Activated naive CD8-positive, alpha-beta T cell treated with anti-CD3 and anti-CD28 coated beads for 36 hours (primary cell): Measurements from ENCODE around the gene AP3D1. TPM values are rescaled to one million over a fixed set of nuclear protein-coding genes. Genes with fewer than 3 reads are reported as not detected.
"Not testable (repeated sequence)": the region's sequence is repeated elsewhere in the genome, so short reads cannot be mapped to it uniquely, and the experiment has no call there.

Experiments
- DNase-seq: peaks from one replicate; pipeline ENCODE4 v3.0.0; 2021
- H3K27ac Mint-ChIP-seq: one replicate; pipeline ENCODE4 v1.8.0; 2022; ENCODE audit warnings: mild to moderate bottlenecking, moderate library complexity, mixed read lengths
- H3K27me3 Mint-ChIP-seq: one replicate; pipeline ENCODE4 v1.8.0; 2022; ENCODE audit warnings: mild to moderate bottlenecking, mixed read lengths
- H3K36me3 Mint-ChIP-seq: one replicate; pipeline ENCODE4 v1.8.0; 2021; ENCODE audit warnings: mild to moderate bottlenecking, mixed read lengths
- H3K4me1 Mint-ChIP-seq: one replicate; pipeline ENCODE4 v1.8.0; 2021; ENCODE audit warnings: mixed read lengths
- H3K4me3 Mint-ChIP-seq: one replicate; pipeline ENCODE4 v1.8.0; 2022; ENCODE audit warnings: mild to moderate bottlenecking, moderate library complexity, mixed read lengths
- H3K9me3 Mint-ChIP-seq: one replicate; pipeline ENCODE4 v1.8.0; 2022; ENCODE audit warnings: mixed read lengths
- total RNA-seq, 2 experiments: library from RNA; stranded (reverse); gene quantifications; one replicate each; pipeline ENCODE4 v1.2.3, GENCODE V29; 2021

AP3D1 gene
- total RNA-seq, 2 experiments from 2014 or later, result 92.0 to 96.0 TPM

GRCh38 chr19:2129486-2129885 is 21.9 kb downstream of the AP3D1 start:
- no peak for DNase-seq
- Mint-ChIP-seq H3K27ac (no peak overlapping the region), H3K9me3 (no peaks in the 10 kb centered on the region), H3K4me3 (no peak overlapping the region), H3K27me3 (no peaks in the 10 kb centered on the region), H3K36me3 (peaks cover 9% of the 10 kb centered on the region), H3K4me1 (no peaks in the 10 kb centered on the region)

DNA sequence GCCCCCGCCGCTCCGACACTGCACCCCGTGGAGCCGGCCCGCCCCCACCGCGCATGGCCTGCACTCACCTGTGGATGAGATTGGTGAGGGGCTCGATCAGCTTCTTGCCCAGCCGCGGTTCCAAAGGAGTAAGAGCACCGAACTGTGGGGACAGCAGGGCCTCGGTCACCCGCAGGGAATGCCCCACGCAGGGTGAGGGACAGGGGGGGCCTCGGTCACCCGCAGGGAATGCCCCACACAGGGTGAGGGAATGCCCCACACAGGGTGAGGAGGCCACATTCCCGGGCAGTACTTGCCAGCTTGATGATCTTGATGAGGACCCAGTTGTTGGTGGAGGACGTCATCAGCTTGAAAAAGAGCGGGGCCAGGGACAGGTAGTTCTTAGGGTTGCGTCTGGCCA is 22.3 kb downstream of the AP3D1 start:
- no peak for DNase-seq
- Mint-ChIP-seq H3K9me3 (no peaks in the 10 kb centered on the region), H3K27me3 (no peaks in the 10 kb centered on the region), H3K27ac (no peak overlapping the region), H3K4me1 (no peaks in the 10 kb centered on the region), H3K36me3 (peaks cover 9% of the 10 kb centered on the region), H3K4me3 (no peak overlapping the region)

DNA sequence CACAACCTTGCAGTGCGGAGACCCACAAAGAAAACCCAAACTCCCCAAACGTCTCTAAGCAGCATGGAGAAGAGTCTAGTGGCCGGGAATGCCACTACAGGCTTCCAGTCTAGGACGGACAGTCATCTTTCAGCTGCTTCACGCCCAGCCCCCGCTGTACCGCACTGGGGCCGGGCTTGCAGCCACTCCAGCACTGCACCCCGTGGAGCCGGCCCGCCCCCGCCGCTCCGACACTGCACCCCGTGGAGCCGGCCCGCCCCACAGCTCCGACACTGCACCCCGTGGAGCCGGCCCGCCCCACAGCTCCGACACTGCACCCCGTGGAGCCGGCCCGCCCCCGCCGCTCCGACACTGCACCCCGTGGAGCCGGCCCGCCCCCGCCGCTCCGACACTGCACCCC is 23.1 kb downstream of the AP3D1 start:
- not testable (repeated sequence) for H3K27ac Mint-ChIP-seq, H3K4me3 Mint-ChIP-seq, H3K36me3 Mint-ChIP-seq, H3K4me1 Mint-ChIP-seq, DNase-seq, H3K9me3 Mint-ChIP-seq, H3K27me3 Mint-ChIP-seq

- Mint-ChIP-seq H3K4me1 (no peaks in the 10 kb centered on the region), H3K27ac (no peak overlapping the region), H3K27me3 (no peaks in the 10 kb centered on the region), H3K36me3 (peaks cover 6% of the 10 kb centered on the region), H3K9me3 (no peaks in the 10 kb centered on the region), H3K4me3 (no peak overlapping the region)
- DNase-seq, result no peak
These were observed 23.6 kb downstream of the AP3D1 start for GRCh38 chr19:2127758-2128157.

DNA sequence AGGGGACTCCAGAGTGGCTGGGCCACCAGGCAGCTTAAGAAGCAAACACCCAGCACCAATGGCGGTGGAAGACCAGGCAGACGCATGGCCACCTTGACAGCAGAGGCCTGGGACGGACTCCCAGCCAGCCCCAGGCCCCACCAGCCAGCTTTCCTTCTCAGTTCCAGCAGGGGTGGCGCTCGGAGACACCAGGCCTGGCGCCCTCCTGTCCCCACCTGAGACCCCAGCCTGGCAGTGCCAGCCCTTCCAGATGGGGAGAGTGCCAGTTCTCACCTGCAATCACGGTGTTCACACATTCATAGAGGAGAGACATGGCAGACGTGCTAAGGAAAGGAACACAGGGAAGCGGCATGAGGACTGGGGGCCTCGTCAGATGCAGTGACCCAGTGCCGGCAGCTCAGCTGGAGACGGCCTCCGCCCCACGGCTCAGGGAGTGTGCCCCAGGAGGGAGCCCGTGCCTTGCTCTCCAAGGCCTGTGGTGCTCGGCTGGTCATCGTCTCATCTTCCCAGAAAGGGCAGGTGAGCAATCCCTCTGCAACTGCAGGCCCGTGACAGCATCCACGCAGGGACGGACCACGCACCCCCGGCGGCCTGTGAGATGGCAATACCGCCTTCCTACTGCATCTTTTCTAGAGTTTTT is 24.4 kb downstream of the AP3D1 start:
- Mint-ChIP-seq H3K4me1 (no peaks in the 10 kb centered on the region), H3K27ac (no peak overlapping the region), H3K36me3 (peaks cover 4% of the 10 kb centered on the region), H3K4me3 (no peak overlapping the region), H3K9me3 (no peaks in the 10 kb centered on the region), H3K27me3 (no peaks in the 10 kb centered on the region)
- DNase-seq, result no peak

DNA sequence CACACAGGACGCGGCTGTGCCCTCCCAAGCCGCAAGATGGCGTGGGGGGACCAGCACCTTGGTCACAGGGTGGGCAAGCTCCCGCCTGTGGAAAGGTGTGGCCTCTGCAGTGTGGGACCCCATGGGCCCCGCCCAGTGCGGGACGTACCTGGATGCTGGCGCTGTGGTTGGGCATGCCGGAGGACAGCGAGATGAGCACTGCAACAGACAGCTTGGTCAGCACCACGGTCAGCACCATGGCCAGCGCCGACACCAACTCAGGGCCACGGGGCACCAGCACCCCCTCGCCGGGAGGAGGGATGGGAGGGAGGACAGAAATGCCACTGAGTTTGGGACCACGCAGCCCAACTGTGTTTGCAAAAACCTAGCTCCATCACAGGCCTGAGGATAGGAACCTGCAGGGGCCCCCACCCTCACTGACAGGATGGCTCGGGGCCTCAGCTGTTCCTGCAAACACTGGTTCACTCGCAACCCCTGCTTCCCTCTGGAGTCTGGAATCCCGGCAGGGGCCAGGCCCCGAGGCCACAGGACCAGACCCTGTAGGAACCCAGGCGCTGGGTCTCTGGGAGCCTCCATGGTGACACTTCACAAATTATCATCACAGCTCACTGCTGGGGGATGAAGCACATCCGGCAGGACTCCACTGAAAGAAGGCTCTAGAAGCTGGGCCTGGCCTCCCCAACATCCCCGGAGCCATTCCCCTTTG is 27.5 kb downstream of the AP3D1 start:
- DNase-seq, result no peak
- H3K27ac Mint-ChIP-seq, result no peak overlapping the region
- H3K4me3 Mint-ChIP-seq, result no peak overlapping the region
- H3K9me3 Mint-ChIP-seq, result no peaks in the 10 kb centered on the region
- no peaks in the 10 kb centered on the region for H3K4me1 Mint-ChIP-seq
- no peaks in the 10 kb centered on the region for H3K27me3 Mint-ChIP-seq
- H3K36me3 Mint-ChIP-seq, result peaks cover 4% of the 10 kb centered on the region

GRCh38 chr19:2122982-2123381 is 28.4 kb downstream of the AP3D1 start:
- H3K27ac Mint-ChIP-seq, result no peak overlapping the region
- H3K36me3 Mint-ChIP-seq, result peaks cover 6% of the 10 kb centered on the region
- no peaks in the 10 kb centered on the region for H3K9me3 Mint-ChIP-seq
- no peak overlapping the region for H3K4me3 Mint-ChIP-seq
- no peak for DNase-seq
- no peaks in the 10 kb centered on the region for H3K4me1 Mint-ChIP-seq
- H3K27me3 Mint-ChIP-seq, result no peaks in the 10 kb centered on the region

- Mint-ChIP-seq H3K27me3 (no peaks in the 10 kb centered on the region), H3K9me3 (no peaks in the 10 kb centered on the region), H3K4me3 (no peak overlapping the region), H3K4me1 (no peaks in the 10 kb centered on the region), H3K36me3 (peaks cover 6% of the 10 kb centered on the region), H3K27ac (no peak overlapping the region)
- DNase-seq, result no peak
These were observed 29.1 kb downstream of the AP3D1 start for GRCh38 chr19:2122251-2122650.

DNA sequence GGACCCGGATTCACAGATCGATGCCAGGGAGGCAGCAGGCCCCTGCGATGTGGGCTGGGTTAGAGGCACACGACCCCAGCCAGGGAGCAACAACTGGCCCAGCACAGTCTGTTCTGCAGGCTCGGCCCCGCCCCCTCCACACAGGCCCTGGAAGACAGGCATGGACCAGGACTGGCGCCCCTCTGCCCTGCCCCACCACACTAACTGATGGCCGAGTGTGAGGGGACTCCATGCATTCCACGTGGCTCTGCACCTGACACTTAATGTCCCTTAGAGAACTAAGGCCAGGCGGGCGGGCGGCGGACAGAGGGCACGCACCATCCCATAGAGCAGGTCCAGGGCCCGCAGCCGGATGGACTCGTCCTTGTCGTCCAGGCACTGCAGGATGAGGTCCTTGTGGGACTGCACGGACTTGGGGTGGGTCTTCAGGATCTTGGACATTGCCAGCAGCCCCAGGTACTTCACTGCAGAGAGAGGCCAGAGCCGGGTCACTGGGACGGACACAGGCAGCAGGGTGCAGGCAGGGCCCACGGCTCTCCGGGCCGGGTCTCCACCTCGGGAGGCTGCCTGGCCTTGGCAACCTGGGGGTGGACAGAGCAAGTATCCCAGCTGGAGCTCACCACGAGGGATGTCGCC is 29.8 kb downstream of the AP3D1 start:
- Mint-ChIP-seq H3K27me3 (no peaks in the 10 kb centered on the region), H3K27ac (no peak overlapping the region), H3K4me3 (no peak overlapping the region), H3K4me1 (no peaks in the 10 kb centered on the region), H3K36me3 (peaks cover 6% of the 10 kb centered on the region), H3K9me3 (no peaks in the 10 kb centered on the region)
- DNase-seq, result no peak

DNA sequence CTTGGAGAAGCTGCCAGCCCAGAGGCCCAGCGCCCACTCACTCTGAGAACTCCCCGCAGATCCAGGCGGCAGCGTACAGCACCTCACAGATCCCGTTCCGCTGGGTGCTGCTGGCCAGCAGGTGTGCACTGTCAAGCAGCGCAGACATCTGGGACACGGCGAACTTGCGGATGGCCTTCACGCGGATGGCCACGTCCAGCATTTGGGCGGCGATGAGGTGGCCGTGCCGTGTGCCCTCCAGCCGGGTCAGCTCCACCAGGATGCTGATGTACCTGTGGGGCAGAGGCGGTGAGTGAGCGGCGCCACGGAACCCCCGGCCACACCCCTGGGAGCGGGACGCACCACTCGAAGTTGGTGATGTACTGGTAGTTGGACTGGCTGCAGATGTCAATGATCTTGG is 30.5 kb downstream of the AP3D1 start:
- Mint-ChIP-seq H3K4me1 (no peaks in the 10 kb centered on the region), H3K27ac (no peak overlapping the region), H3K9me3 (no peaks in the 10 kb centered on the region), H3K27me3 (no peaks in the 10 kb centered on the region), H3K4me3 (no peak overlapping the region), H3K36me3 (peaks cover 6% of the 10 kb centered on the region)
- no peak for DNase-seq

- no peak overlapping the region for H3K4me3 Mint-ChIP-seq
- H3K27me3 Mint-ChIP-seq, result no peaks in the 10 kb centered on the region
- DNase-seq, result no peak
- no peaks in the 10 kb centered on the region for H3K4me1 Mint-ChIP-seq
- no peaks in the 10 kb centered on the region for H3K9me3 Mint-ChIP-seq
- H3K27ac Mint-ChIP-seq, result no peak overlapping the region
- peaks cover 8% of the 10 kb centered on the region for H3K36me3 Mint-ChIP-seq
These were observed 31.2 kb downstream of the AP3D1 start for GRCh38 chr19:2119921-2120785.

DNA sequence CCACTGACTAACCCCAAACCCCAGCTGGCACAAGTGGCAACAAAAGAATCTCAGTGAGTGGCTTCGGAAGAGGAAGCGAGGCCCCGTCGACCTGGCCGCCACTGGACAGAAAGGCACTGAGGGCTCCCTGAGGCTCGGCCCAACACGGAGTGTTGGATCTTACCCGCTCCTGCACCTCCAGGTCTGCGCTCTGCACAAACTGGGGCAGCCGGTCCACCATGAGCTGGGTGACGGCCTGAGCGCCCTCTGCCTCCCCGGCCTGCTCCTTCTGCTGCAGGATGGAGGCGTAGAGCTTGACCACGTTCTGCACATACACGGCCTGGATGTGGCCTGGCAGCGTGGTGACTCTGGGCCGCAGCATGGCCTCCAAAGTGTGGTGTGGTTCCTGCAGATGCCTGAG is 32.9 kb downstream of the AP3D1 start:
- DNase-seq, result no peak
- no peaks in the 10 kb centered on the region for H3K27me3 Mint-ChIP-seq
- H3K9me3 Mint-ChIP-seq, result no peaks in the 10 kb centered on the region
- H3K36me3 Mint-ChIP-seq, result peaks cover 15% of the 10 kb centered on the region
- no peaks in the 10 kb centered on the region for H3K4me1 Mint-ChIP-seq
- no peak overlapping the region for H3K27ac Mint-ChIP-seq
- no peak overlapping the region for H3K4me3 Mint-ChIP-seq

DNA sequence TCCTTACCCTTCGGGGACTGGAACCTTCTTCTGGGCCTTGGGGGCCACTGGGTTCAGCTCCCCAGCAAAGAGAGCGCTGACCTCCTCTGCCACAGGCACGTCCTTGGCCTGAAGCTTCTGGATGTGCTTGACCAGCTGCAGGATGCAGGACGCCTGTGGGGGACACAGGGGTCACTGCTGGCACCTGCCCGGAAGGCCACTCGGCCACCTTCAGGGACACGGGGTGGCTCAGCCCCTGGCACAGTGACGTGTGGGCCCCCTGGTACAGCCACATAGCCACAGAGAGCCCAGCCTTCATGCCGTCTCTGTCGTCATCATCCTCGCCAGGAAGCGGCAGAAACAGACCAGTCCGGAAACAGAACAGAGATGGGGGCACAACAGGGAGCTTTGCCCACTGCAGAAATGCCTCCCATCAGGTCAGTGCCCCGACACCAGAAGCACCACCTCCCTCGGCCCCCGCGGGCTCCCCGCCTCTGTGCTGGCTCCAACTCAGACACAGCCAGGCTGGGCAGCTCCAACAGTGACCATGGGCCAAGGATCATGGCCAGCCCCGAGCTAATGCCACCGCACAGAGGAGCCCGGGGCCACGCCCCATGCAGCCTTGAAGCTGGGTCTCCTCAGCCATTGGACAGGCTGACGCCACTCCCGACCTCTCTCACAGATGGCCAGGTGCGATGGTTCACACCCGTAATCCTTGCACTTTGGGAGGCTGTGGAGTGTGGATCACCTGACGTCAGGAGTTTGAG is 34.0 kb downstream of the AP3D1 start:
- Mint-ChIP-seq H3K4me1 (peaks cover 1% of the 10 kb centered on the region), H3K9me3 (no peaks in the 10 kb centered on the region), H3K27me3 (no peaks in the 10 kb centered on the region), H3K27ac (no peak overlapping the region), H3K36me3 (peaks cover 15% of the 10 kb centered on the region), H3K4me3 (no peak overlapping the region)
- DNase-seq, result no peak

DNA sequence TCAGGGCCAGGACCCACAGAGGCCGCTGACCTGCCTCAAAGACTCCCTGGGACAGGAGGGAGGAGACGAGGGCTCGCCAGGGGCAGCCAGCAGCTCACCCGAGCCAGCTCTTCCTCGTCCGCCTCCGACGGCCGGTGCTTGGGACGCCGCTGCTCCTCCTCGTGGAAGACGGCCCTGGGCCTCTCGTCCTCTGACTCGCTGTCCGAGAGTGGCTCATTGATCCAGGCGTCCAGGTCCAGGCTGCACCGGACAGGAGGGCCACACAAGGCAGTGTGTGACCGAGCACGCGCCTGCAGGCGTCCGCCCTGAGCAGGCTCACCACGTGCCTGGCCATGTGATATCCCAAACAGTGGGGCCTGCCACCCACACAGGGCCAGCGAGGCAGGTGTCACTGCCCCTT is 34.9 kb downstream of the AP3D1 start:
- no peaks in the 10 kb centered on the region for H3K9me3 Mint-ChIP-seq
- no peak overlapping the region for H3K4me3 Mint-ChIP-seq
- no peak overlapping the region for H3K27ac Mint-ChIP-seq
- DNase-seq, result no peak
- H3K27me3 Mint-ChIP-seq, result no peaks in the 10 kb centered on the region
- peaks cover 13% of the 10 kb centered on the region for H3K36me3 Mint-ChIP-seq
- H3K4me1 Mint-ChIP-seq, result peaks cover 3% of the 10 kb centered on the region
